Effector memory CD8-positive, alpha-beta T cell (primary cell): ENCODE measurements around the gene CHTOP.

Experiments used
- ATAC-seq: fragments of 150-1000 bp; cut with Tn5 transposase; replicated peaks from 2 replicates; pipeline ENCODE4 v1.10.0; 2021; ENCODE audit warnings: mild to moderate bottlenecking, moderate library complexity
- DNase-seq, 3 experiments: peaks; one replicate each; pipeline ENCODE4 v3.0.0; 2021
- H3K27ac Mint-ChIP-seq, 2 donors: one replicate each; pipeline ENCODE4 v1.8.0; 2022; ENCODE audit warnings: mild to moderate bottlenecking in 2 of 2, mixed read lengths in 2 of 2, moderate library complexity in 2 of 2
- H3K27me3 Mint-ChIP-seq, 2 donors: one replicate each; pipeline ENCODE4 v1.8.0; 2022; ENCODE audit warnings: mixed read lengths in 2 of 2
- H3K36me3 Mint-ChIP-seq: one replicate; pipeline ENCODE4 v1.8.0; 2022; ENCODE audit warnings: mild to moderate bottlenecking, moderate library complexity, mixed read lengths; ENCODE audit not compliant: insufficient read depth
- H3K4me1 Mint-ChIP-seq, 2 donors: one replicate each; pipeline ENCODE4 v1.8.0; 2022; ENCODE audit warnings: low read depth in 2 of 2, mixed read lengths in 2 of 2
- H3K4me3 Mint-ChIP-seq, 2 donors: one replicate each; pipeline ENCODE4 v1.8.0; 2022; ENCODE audit warnings: mild to moderate bottlenecking in 2 of 2, mixed read lengths in 2 of 2, moderate library complexity in 2 of 2
- H3K9me3 Mint-ChIP-seq, 2 donors: one replicate each; pipeline ENCODE4 v1.8.0; 2022; ENCODE audit warnings: mixed read lengths in 2 of 2

CHTOP gene

GRCh38 chr1:153648000-153648643, 14.3 kb downstream of the CHTOP start:
- H3K4me3 Mint-ChIP-seq, result no peak overlapping the region
- DNase-seq (no peak), ATAC-seq (no peak)
- H3K27me3 Mint-ChIP-seq, result no peaks in the 10 kb centered on the region
- H3K4me1 Mint-ChIP-seq, result peaks cover 35 to 39% of the 10 kb centered on the region in 2 donors
- peaks cover 46% of the 10 kb centered on the region for H3K36me3 Mint-ChIP-seq
- H3K9me3 Mint-ChIP-seq, result no peaks in the 10 kb centered on the region
- H3K27ac Mint-ChIP-seq, result peak overlapping the region; percentile 86 to 87

GRCh38 chr1:153649137-153649862, 15.4 kb downstream of the CHTOP start:
- Mint-ChIP-seq H3K27me3 (no peaks in the 10 kb centered on the region), H3K27ac (peak overlapping the region; percentile 35 to 86), H3K4me1 (peaks cover 26 to 30% of the 10 kb centered on the region in 2 donors), H3K36me3 (peaks cover 34% of the 10 kb centered on the region), H3K9me3 (no peaks in the 10 kb centered on the region), H3K4me3 (no peak overlapping the region)
- no peak for DNase-seq
- ATAC-seq, result no peak

GRCh38 chr1:153649863-153650235, 16.0 kb downstream of the CHTOP start:
- H3K36me3 Mint-ChIP-seq, result peaks cover 29% of the 10 kb centered on the region
- no peaks in the 10 kb centered on the region for H3K27me3 Mint-ChIP-seq
- ATAC-seq (no peak), DNase-seq (no peak)
- H3K27ac Mint-ChIP-seq, result peak overlapping the region; percentile 35 to 86
- H3K4me1 Mint-ChIP-seq, result peaks cover 26 to 30% of the 10 kb centered on the region in 2 donors
- no peaks in the 10 kb centered on the region for H3K9me3 Mint-ChIP-seq
- no peak overlapping the region for H3K4me3 Mint-ChIP-seq

- no peaks in the 10 kb centered on the region for H3K9me3 Mint-ChIP-seq
- ATAC-seq, result no peak
- no peak overlapping the region for H3K4me3 Mint-ChIP-seq
- peaks cover 10% of the 10 kb centered on the region for H3K36me3 Mint-ChIP-seq
- H3K27ac Mint-ChIP-seq, result no peak overlapping the region
- H3K4me1 Mint-ChIP-seq, result peaks cover 16 to 18% of the 10 kb centered on the region in 2 donors
- no peaks in the 10 kb centered on the region for H3K27me3 Mint-ChIP-seq
- no peak for DNase-seq
Measured at GRCh38 chr1:153651771-153652170, 17.9 kb downstream of the CHTOP start.

GRCh38 chr1:153652805-153653500, 19.1 kb downstream of the CHTOP start:
- H3K4me1 Mint-ChIP-seq, result peaks cover 9% of the 10 kb centered on the region in 2 donors
- H3K27me3 Mint-ChIP-seq, result no peaks in the 10 kb centered on the region
- DNase-seq (no peak), ATAC-seq (no peak)
- H3K27ac Mint-ChIP-seq, result no peak overlapping the region
- H3K9me3 Mint-ChIP-seq, result no peaks in the 10 kb centered on the region
- no peak overlapping the region for H3K4me3 Mint-ChIP-seq
- no peaks in the 10 kb centered on the region for H3K36me3 Mint-ChIP-seq

- no peak overlapping the region for H3K4me3 Mint-ChIP-seq
- DNase-seq, result no peak
Measured at GRCh38 chr1:153655333-153655732, 21.5 kb downstream of the CHTOP start.

GRCh38 chr1:153658400-153659174, 24.7 kb downstream of the CHTOP start, which contains the start of gene SNAPIN:
TSS of gene SNAPIN (plus strand) at chr1:153658703. CDS start at chr1:153658744, 41 bp downstream.
- Mint-ChIP-seq H3K36me3 (peaks cover 39% of the 10 kb centered on the region), H3K4me1 (peaks cover 9 to 12% of the 10 kb centered on the region in 2 donors), H3K27me3 (no peaks in the 10 kb centered on the region), H3K9me3 (no peaks in the 10 kb centered on the region), H3K4me3 (peak within 1 kb of the TSS; percentile 94 to 95), H3K27ac (peak within 1 kb of the TSS; percentile 89 to 94)
- DNase-seq (peak; percentile 83 to 89 (median 84)), ATAC-seq (peak; percentile 98)

More at GRCh38 chr1:153655333-153655732, 21.5 kb downstream of the CHTOP start:
- no peaks in the 10 kb centered on the region for H3K9me3 Mint-ChIP-seq
- no peak for ATAC-seq
- H3K4me1 Mint-ChIP-seq, result peaks cover 9 to 12% of the 10 kb centered on the region in 2 donors
- H3K36me3 Mint-ChIP-seq, result peaks cover 10% of the 10 kb centered on the region
- H3K27me3 Mint-ChIP-seq, result no peaks in the 10 kb centered on the region
- no peak overlapping the region for H3K27ac Mint-ChIP-seq

- ATAC-seq, result no peak
- Mint-ChIP-seq H3K4me1 (peaks cover 9 to 12% of the 10 kb centered on the region in 2 donors), H3K36me3 (peaks cover 45% of the 10 kb centered on the region), H3K4me3 (peak overlapping the region; percentile 94 to 95), H3K27me3 (no peaks in the 10 kb centered on the region), H3K27ac (peak overlapping the region; percentile 89 to 94), H3K9me3 (no peaks in the 10 kb centered on the region)
- no peak for DNase-seq
Measured at GRCh38 chr1:153659175-153659534, 25.3 kb downstream of the CHTOP start.

- Mint-ChIP-seq H3K9me3 (no peaks in the 10 kb centered on the region), H3K4me3 (peak overlapping the region; percentile 94 to 95), H3K27ac (peak overlapping the region; percentile 15 to 89), H3K27me3 (no peaks in the 10 kb centered on the region), H3K4me1 (peaks cover 9 to 12% of the 10 kb centered on the region in 2 donors), H3K36me3 (peaks cover 50% of the 10 kb centered on the region)
- DNase-seq, result no peak
- no peak for ATAC-seq
Measured at GRCh38 chr1:153659656-153660055, 25.8 kb downstream of the CHTOP start.

GRCh38 chr1:153661111-153661708, 27.3 kb downstream of the CHTOP start:
- DNase-seq (no peak), ATAC-seq (no peak)
- Mint-ChIP-seq H3K27ac (peak overlapping the region; percentile 3 to 68), H3K36me3 (peaks cover 65% of the 10 kb centered on the region), H3K4me3 (peak overlapping the region in 1 of 2 donors; percentile 23), H3K9me3 (no peaks in the 10 kb centered on the region), H3K4me1 (peaks cover 9 to 12% of the 10 kb centered on the region in 2 donors), H3K27me3 (no peaks in the 10 kb centered on the region)

GRCh38 chr1:153662269-153662668, 28.4 kb downstream of the CHTOP start:
- H3K4me3 Mint-ChIP-seq, result no peak overlapping the region
- no peak for ATAC-seq
- no peak for DNase-seq
- peaks cover 76% of the 10 kb centered on the region for H3K36me3 Mint-ChIP-seq
- H3K27ac Mint-ChIP-seq, result no peak overlapping the region
- no peaks in the 10 kb centered on the region for H3K9me3 Mint-ChIP-seq
- peaks cover 9 to 12% of the 10 kb centered on the region in 2 donors for H3K4me1 Mint-ChIP-seq
- H3K27me3 Mint-ChIP-seq, result no peaks in the 10 kb centered on the region

GRCh38 chr1:153663211-153663610, 29.3 kb downstream of the CHTOP start:
- H3K4me1 Mint-ChIP-seq, result peaks cover 11 to 14% of the 10 kb centered on the region in 2 donors
- no peaks in the 10 kb centered on the region for H3K9me3 Mint-ChIP-seq
- H3K36me3 Mint-ChIP-seq, result peaks cover 85% of the 10 kb centered on the region
- no peaks in the 10 kb centered on the region for H3K27me3 Mint-ChIP-seq
- ATAC-seq (no peak), DNase-seq (no peak)
- H3K27ac Mint-ChIP-seq, result no peak overlapping the region
- H3K4me3 Mint-ChIP-seq, result no peak overlapping the region

GRCh38 chr1:153667439-153667838, 33.6 kb downstream of the CHTOP start:
- H3K4me3 Mint-ChIP-seq, result no peak overlapping the region
- H3K27me3 Mint-ChIP-seq, result no peaks in the 10 kb centered on the region
- no peak for DNase-seq
- H3K36me3 Mint-ChIP-seq, result peaks cover 71% of the 10 kb centered on the region
- no peaks in the 10 kb centered on the region for H3K9me3 Mint-ChIP-seq
- H3K4me1 Mint-ChIP-seq, result peaks cover 5 to 18% of the 10 kb centered on the region in 2 donors
- peak overlapping the region in 1 of 2 donors; percentile 22 for H3K27ac Mint-ChIP-seq
- no peak for ATAC-seq
